ENCODE measurements around the gene IGF2R. TPM values are rescaled to one million over a fixed set of nuclear protein-coding genes. Genes with fewer than 3 reads are reported as not detected.
A peak's percentile ranks its signal among the peaks of the same experiment; 100 is the strongest.

IGF2R gene
- total RNA-seq, 6 experiments from 2014 or later = 77.3 to 119 (median 88.1) TPM

- Mint-ChIP-seq H3K9me3 (no peaks in the 10 kb centered on the region), H3K4me3 (no peak overlapping the region; the same call in 1 of the 2 replicates), H3K36me3 (ENCODE audit: low read depth) (peaks cover 62% of the 10 kb centered on the region), H3K27ac (peak overlapping the region; percentile 89), H3K27me3 (ENCODE audit: insufficient read depth) (no peaks in the 10 kb centered on the region; the same call in none of the 2 replicates), H3K4me1 (ENCODE audit: low read depth) (peaks cover 68% of the 10 kb centered on the region)
- no peak for TF ChIP-seq CTCF (IDR thresholded peaks at IDR 0.05)
- DNase-seq = no peak
These were observed 66.9 kb downstream of the IGF2R start for GRCh38 chr6:160035693-160036330.

GRCh38 chr6:160036331-160036695, 67.4 kb downstream of the IGF2R start:
- DNase-seq = no peak
- peaks cover 67% of the 10 kb centered on the region for H3K4me1 Mint-ChIP-seq (ENCODE audit: low read depth)
- TF ChIP-seq CTCF (IDR thresholded peaks at IDR 0.05) = no peak
- H3K4me3 Mint-ChIP-seq = peak overlapping the region; percentile 46
- H3K9me3 Mint-ChIP-seq = no peaks in the 10 kb centered on the region
- H3K27ac Mint-ChIP-seq = peak overlapping the region; percentile 89
- peaks cover 62% of the 10 kb centered on the region for H3K36me3 Mint-ChIP-seq (ENCODE audit: low read depth)
- no peaks in the 10 kb centered on the region; the same call in none of the 2 replicates for H3K27me3 Mint-ChIP-seq (ENCODE audit: insufficient read depth)

GRCh38 chr6:160036790-160037206, 67.9 kb downstream of the IGF2R start:
- peak overlapping the region; percentile 89 for H3K27ac Mint-ChIP-seq
- peak; percentile 89 for DNase-seq
- no peaks in the 10 kb centered on the region; the same call in none of the 2 replicates for H3K27me3 Mint-ChIP-seq (ENCODE audit: insufficient read depth)
- peaks cover 67% of the 10 kb centered on the region for H3K4me1 Mint-ChIP-seq (ENCODE audit: low read depth)
- no peak for TF ChIP-seq CTCF (IDR thresholded peaks at IDR 0.05)
- peak overlapping the region; percentile 46 for H3K4me3 Mint-ChIP-seq
- H3K9me3 Mint-ChIP-seq = no peaks in the 10 kb centered on the region
- peaks cover 61% of the 10 kb centered on the region for H3K36me3 Mint-ChIP-seq (ENCODE audit: low read depth)

- Mint-ChIP-seq H3K27ac (no peak overlapping the region), H3K4me1 (ENCODE audit: low read depth) (peaks cover 78% of the 10 kb centered on the region), H3K36me3 (ENCODE audit: low read depth) (peaks cover 51% of the 10 kb centered on the region), H3K4me3 (no peak overlapping the region), H3K27me3 (ENCODE audit: insufficient read depth) (peaks cover 2% of the 10 kb centered on the region), H3K9me3 (no peaks in the 10 kb centered on the region)
- TF ChIP-seq CTCF (IDR thresholded peaks at IDR 0.05) = no peak
- no peak for DNase-seq
These were observed 69.6 kb downstream of the IGF2R start for GRCh38 chr6:160038479-160038878.

GRCh38 chr6:160039441-160039840, 70.6 kb downstream of the IGF2R start:
- Mint-ChIP-seq H3K27me3 (ENCODE audit: insufficient read depth) (peaks cover 2% of the 10 kb centered on the region), H3K4me3 (no peak overlapping the region), H3K36me3 (ENCODE audit: low read depth) (peaks cover 45% of the 10 kb centered on the region), H3K9me3 (no peaks in the 10 kb centered on the region), H3K27ac (no peak overlapping the region), H3K4me1 (ENCODE audit: low read depth) (peaks cover 72% of the 10 kb centered on the region)
- no peak for DNase-seq
- TF ChIP-seq CTCF (IDR thresholded peaks at IDR 0.05) = no peak
